ENCODE results near the gene PSTPIP2. TPM values are rescaled to one million over a fixed set of nuclear protein-coding genes. Genes with fewer than 3 reads are reported as not detected.

Gene PSTPIP2
- polyA plus RNA-seq, 2 of the 4 experiments (the other 2 are of a cell fraction): 0.10 to 0.19 TPM

DNA sequence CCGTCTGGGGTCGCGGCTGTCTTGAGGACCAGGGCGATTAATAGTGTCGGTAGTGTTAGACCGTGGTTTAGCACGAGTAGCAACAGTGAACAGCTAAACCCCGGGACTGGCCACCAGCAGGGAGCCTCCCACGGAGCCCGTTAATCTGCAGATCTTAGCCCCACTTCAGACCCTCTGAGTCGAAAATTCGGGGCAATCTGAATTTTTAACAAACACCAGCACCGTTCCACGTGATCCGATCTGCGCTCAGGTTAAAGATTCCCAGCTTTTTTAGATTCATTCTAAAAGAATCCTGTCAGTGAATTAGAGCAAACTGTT is 26.5 kb upstream of the PSTPIP2 start:
- Histone ChIP-seq H3K4me2 (peak overlapping the region; percentile 88), H3K9me3 (no peaks in the 10 kb centered on the region), H3K27ac (peak overlapping the region; percentile 97 to 99), H3K4me1 (peaks cover 7% of the 10 kb centered on the region; the same call in 1 of the 3 replicates), H3K4me3 (peak overlapping the region; percentile 98)
- no peak for ATAC-seq
- DNase-seq (ENCODE audit: low read depth in 1 of 2, low spot score in 1 of 2): no peak
- POLR2A ChIA-PET: no interaction called here
- CTCF ChIA-PET: interaction anchor here (0.8 kb wide), 1 partner anchor 16 kb away, joined by 3 read pairs; no protein-coding TSS in a partner anchor
- WGBS (ENCODE audit: missing lambda C conversion rate): 0% methylated on average over 6 of the region's 16 CpGs
- TF ChIP-seq POLR2A (IDR thresholded peaks at IDR 0.05; ENCODE audit: low read length): no peak; the same call in 1 of the 2 replicates
- no peak for TF ChIP-seq RFX5 (IDR thresholded peaks at IDR 0.05)
- TF ChIP-seq HOXB13 (CRISPR knock-in tag; IDR thresholded peaks at IDR 0.05; ENCODE audit: low read depth): peak; percentile 70; the same call in 1 of the 2 replicates
- no peak for FAIRE-seq

DNA sequence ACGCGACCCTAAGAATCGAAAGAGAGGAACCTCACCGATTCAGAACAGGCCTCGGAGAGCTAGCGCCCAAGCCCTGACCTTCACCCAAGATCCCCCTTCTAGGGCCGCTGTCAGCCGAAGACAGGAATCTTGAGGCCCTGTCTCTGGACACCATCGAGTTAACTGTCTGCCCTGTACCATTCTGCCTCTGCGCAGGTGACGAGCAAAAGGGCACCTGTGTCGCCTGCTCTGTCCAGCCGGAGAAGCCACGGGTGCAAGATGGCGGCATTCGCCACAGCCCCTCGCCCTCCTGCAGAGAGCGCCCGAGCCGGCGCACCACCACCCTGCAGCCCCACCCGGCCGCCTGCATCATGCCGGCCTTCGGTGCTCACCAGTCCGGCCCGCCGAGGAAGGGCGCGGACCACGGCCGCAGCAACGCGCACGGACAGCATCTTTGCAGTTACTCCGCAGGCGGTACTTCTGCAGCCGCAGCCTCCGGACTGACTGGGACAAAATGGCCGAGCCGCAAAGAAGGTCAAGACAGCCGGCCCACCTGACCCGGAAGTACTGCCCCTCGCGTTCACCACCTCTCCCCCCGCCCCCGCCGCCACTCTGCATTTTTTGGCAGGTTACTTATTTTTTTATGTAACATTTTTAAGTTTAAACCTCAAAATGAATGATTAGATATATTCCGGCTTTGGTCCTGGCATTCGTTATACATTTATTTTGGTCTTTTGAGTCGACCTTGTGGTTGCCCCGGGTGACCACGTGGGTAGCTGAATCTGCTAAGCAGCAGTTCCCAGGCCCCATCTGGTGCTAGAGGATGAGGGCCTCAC is 25.9 kb upstream of the PSTPIP2 start, which contains the start of gene ATP5F1A:
TSS of gene ATP5F1A (minus strand) at position 496 of the 815 bp plus-strand sequence. CDS start at position 431, 65 bp downstream.
- POLR2A ChIA-PET: no interaction called here
- Histone ChIP-seq H3K27ac (peak within 1 kb of the TSS; percentile 97 to 99), H3K4me3 (peak within 1 kb of the TSS; percentile 98), H3K4me2 (peak within 1 kb of the TSS; percentile 88), H3K4me1 (peaks cover 7% of the 10 kb centered on the region; the same call in 1 of the 3 replicates), H3K9me3 (no peaks in the 10 kb centered on the region)
- FAIRE-seq (no peak), DNase-seq (ENCODE audit: low read depth in 1 of 2, low spot score in 1 of 2) (peak; percentile 66 to 78), ATAC-seq (peak; percentile 94)
- CTCF ChIA-PET: interaction anchor here (0.8 kb wide), 1 partner anchor 15 kb away, joined by 3 read pairs; no protein-coding TSS in a partner anchor
- WGBS (ENCODE audit: missing lambda C conversion rate): 1% methylated on average over 24 of the region's 53 CpGs
- TF ChIP-seq USF2 (IDR thresholded peaks at IDR 0.05) (peak; percentile 66; the same call in 1 of the 2 replicates), CEBPB (IDR thresholded peaks at IDR 0.05) (no peak), HOXB13 (CRISPR knock-in tag; IDR thresholded peaks at IDR 0.05; ENCODE audit: low read depth) (no peak), JUN (IDR thresholded peaks at IDR 0.05) (peak in 1 of 2 experiments; percentile 87; a peak in 3 of 5 replicates), CBX8 (IDR thresholded peaks at IDR 0.05) (no peak), ELK1 (IDR thresholded peaks at IDR 0.05; ENCODE audit: low read depth, low read length) (no peak), HOXA7 (CRISPR knock-in tag; IDR thresholded peaks at IDR 0.05) (no peak), GATA3 (IDR thresholded peaks at IDR 0.05; ENCODE audit: borderline replicate concordance) (no peak), RNF2 (IDR thresholded peaks at IDR 0.05; ENCODE audit: borderline replicate concordance, low read depth) (no peak), POLR2A (IDR thresholded peaks at IDR 0.05; ENCODE audit: low read length) (peak; percentile 86), PBX3 (IDR thresholded peaks at IDR 0.05) (no peak), CHD4 (IDR thresholded peaks at IDR 0.05; ENCODE audit: borderline replicate concordance) (no peak), CBX2 (IDR thresholded peaks at IDR 0.05; ENCODE audit: borderline replicate concordance, low read depth) (no peak), E2F6 (IDR thresholded peaks at IDR 0.05; ENCODE audit: borderline replicate concordance, low read depth) (peak; percentile 70; the same call in 1 of the 2 replicates), RARB (CRISPR knock-in tag; IDR thresholded peaks at IDR 0.05) (no peak), KDM1A (IDR thresholded peaks at IDR 0.05; ENCODE audit: low read depth) (no peak), KDM5A (IDR thresholded peaks at IDR 0.05) (peak; percentile 45; the same call in 1 of the 2 replicates), SMC3 (IDR thresholded peaks at IDR 0.05) (no peak), MAFK (IDR thresholded peaks at IDR 0.05; ENCODE audit: partially characterized antibody) (no peak), RCOR1 (IDR thresholded peaks at IDR 0.05; ENCODE audit: low read depth, low read length) (no peak), RFX5 (IDR thresholded peaks at IDR 0.05) (no peak), FOSL2 (IDR thresholded peaks at IDR 0.05) (no peak), FOSL2 (CRISPR knock-in tag; IDR thresholded peaks at IDR 0.05) (no peak), NFE2L2 (conservative IDR thresholded peaks at IDR 0.05; ENCODE audit: low read length) (no peak), MAZ (IDR thresholded peaks at IDR 0.05; ENCODE audit: borderline replicate concordance, low read depth, low read length) (no peak), FOXS1 (CRISPR knock-in tag; IDR thresholded peaks at IDR 0.05) (no peak), RAD21 (conservative IDR thresholded peaks at IDR 0.05 in 1 of 2, IDR thresholded peaks at IDR 0.05 in 1 of 2) (no peak), JUNB (IDR thresholded peaks at IDR 0.05) (no peak), NR3C1 (IDR thresholded peaks at IDR 0.05) (no peak), HEYL (CRISPR knock-in tag; IDR thresholded peaks at IDR 0.05) (no peak)
- TF ChIP-seq, protein P1, sequence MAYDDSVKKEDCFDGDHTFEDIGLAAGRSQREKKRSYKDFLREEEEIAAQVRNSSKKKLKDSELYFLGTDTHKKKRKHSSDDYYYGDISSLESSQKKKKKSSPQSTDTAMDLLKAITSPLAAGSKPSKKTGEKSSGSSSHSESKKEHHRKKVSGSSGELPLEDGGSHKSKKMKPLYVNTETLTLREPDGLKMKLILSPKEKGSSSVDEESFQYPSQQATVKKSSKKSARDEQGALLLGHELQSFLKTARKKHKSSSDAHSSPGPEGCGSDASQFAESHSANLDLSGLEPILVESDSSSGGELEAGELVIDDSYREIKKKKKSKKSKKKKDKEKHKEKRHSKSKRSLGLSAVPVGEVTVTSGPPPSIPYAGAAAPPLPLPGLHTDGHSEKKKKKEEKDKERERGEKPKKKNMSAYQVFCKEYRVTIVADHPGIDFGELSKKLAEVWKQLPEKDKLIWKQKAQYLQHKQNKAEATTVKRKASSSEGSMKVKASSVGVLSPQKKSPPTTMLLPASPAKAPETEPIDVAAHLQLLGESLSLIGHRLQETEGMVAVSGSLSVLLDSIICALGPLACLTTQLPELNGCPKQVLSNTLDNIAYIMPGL (CRISPR knock-in tag; IDR thresholded peaks at IDR 0.05; ENCODE audit: borderline replicate concordance): no peak
- TF ChIP-seq, protein P2, sequence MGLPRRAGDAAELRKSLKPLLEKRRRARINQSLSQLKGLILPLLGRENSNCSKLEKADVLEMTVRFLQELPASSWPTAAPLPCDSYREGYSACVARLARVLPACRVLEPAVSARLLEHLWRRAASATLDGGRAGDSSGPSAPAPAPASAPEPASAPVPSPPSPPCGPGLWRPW (IDR thresholded peaks at IDR 0.05): no peak
